HCT116 (cell line): ENCODE data around the gene SIL1.

ENCODE experiments used
- POLR2AphosphoS5 ChIP-seq: IDR thresholded peaks from 2 replicates; pipeline ENCODE4 v1.6.1; 2011; ENCODE audit warnings: mild to moderate bottlenecking, low read depth, low read length, moderate library complexity
- SIN3A ChIP-seq: IDR thresholded peaks from 2 replicates; pipeline ENCODE4 v1.6.1; 2012; ENCODE audit warnings: low read depth
- TF ChIP-seq, protein P1 (sequence below), 3 experiments: fragments of 200-600 bp in 1 of 3; sonication (generic) in 1 of 3; IDR thresholded peaks in 2 of 3; conservative IDR thresholded peaks in 1 of 3; 2 replicates each; pipeline ENCODE4 v1.5.1; 2012 to 2017; ENCODE audit warnings: low read depth in 2 of 3, low read length in 2 of 3, antibody characterized with exemption in 1 of 3, borderline replicate concordance in 1 of 3, control low read depth in 1 of 3, mild to moderate bottlenecking in 1 of 3, mixed read lengths in 1 of 3, mixed run types in 1 of 3, moderate library complexity in 1 of 3; ENCODE audit not compliant: insufficient read depth in 1 of 3

DNA sequence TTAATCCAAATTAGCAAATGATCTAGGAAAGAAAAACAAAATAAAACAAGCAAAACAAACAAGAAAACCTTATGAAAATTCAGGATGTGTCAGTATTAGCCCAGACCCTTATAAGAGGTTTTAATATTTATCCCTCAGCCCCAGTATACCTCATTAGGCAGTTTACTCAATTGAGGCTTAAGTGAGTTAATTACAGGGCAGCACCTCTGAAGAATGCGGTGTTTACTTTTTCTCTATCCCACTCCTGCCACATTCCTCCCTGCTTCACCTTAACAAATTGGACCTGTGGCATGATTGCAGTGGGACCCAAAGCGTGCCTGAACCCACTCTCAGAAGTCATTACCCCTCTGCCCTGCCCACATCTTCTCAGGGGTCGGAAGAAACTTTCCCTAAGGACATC is 67.1 kb downstream of the SIL1 start:
- TF ChIP-seq POLR2AphosphoS5 (no peak), SIN3A (no peak)
- TF ChIP-seq, protein P1, sequence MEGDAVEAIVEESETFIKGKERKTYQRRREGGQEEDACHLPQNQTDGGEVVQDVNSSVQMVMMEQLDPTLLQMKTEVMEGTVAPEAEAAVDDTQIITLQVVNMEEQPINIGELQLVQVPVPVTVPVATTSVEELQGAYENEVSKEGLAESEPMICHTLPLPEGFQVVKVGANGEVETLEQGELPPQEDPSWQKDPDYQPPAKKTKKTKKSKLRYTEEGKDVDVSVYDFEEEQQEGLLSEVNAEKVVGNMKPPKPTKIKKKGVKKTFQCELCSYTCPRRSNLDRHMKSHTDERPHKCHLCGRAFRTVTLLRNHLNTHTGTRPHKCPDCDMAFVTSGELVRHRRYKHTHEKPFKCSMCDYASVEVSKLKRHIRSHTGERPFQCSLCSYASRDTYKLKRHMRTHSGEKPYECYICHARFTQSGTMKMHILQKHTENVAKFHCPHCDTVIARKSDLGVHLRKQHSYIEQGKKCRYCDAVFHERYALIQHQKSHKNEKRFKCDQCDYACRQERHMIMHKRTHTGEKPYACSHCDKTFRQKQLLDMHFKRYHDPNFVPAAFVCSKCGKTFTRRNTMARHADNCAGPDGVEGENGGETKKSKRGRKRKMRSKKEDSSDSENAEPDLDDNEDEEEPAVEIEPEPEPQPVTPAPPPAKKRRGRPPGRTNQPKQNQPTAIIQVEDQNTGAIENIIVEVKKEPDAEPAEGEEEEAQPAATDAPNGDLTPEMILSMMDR (IDR thresholded peaks at IDR 0.05 in 2 of 3, conservative IDR thresholded peaks at IDR 0.05 in 1 of 3; ENCODE audit: borderline replicate concordance in 1 of 3, insufficient read depth in 1 of 3, low read depth in 2 of 3, low read length in 2 of 3) = no peak
